Endothelial cell (in vitro differentiated cells): Measurements from ENCODE around the gene TYRO3. TPM values are rescaled to one million over a fixed set of nuclear protein-coding genes. Genes with fewer than 3 reads are reported as not detected.

Experiments used
- DNase-seq: peaks from one replicate; pipeline ENCODE4 v3.0.0; 2021; ENCODE audit warnings: low spot score
- H3K27ac Mint-ChIP-seq: one replicate; pipeline ENCODE4 v1.8.0; 2021; ENCODE audit warnings: mixed read lengths, inconsistent platforms; ENCODE audit not compliant: unreplicated experiment
- H3K27me3 Mint-ChIP-seq: one replicate; pipeline ENCODE4 v1.8.0; 2021; ENCODE audit warnings: mild to moderate bottlenecking, moderate library complexity, mixed read lengths, inconsistent platforms; ENCODE audit not compliant: unreplicated experiment
- H3K36me3 Mint-ChIP-seq: one replicate; pipeline ENCODE4 v1.8.0; 2021; ENCODE audit warnings: mild to moderate bottlenecking, low read depth, mixed read lengths, inconsistent platforms; ENCODE audit not compliant: unreplicated experiment
- H3K4me1 Mint-ChIP-seq: one replicate; pipeline ENCODE4 v1.8.0; 2021; ENCODE audit warnings: mild to moderate bottlenecking, mixed read lengths, inconsistent platforms; ENCODE audit not compliant: unreplicated experiment
- H3K4me3 Mint-ChIP-seq: one replicate; pipeline ENCODE4 v1.8.0; 2021; ENCODE audit warnings: mild to moderate bottlenecking, mixed read lengths, inconsistent platforms; ENCODE audit not compliant: unreplicated experiment
- H3K9me3 Mint-ChIP-seq: one replicate; pipeline ENCODE4 v1.8.0; 2021; ENCODE audit warnings: mixed read lengths, inconsistent platforms; ENCODE audit not compliant: unreplicated experiment
- CTCF ChIP-seq: fragments of 200-600 bp; sonication (generic); IDR thresholded peaks from one replicate; pipeline ENCODE4 v1.5.0; 2021; ENCODE audit warnings: antibody characterized with exemption; ENCODE audit not compliant: unreplicated experiment
- long read RNA-seq: library from polyadenylated mRNA; unstranded; transcript quantifications from one replicate; pipeline ENCODE4 v2.0.0, GENCODE V29; 2020; ENCODE audit not compliant: unreplicated experiment
- total RNA-seq: library from RNA; stranded (reverse); fragmentation: NEBNext Ultra II Directional; extraction: Animal tissue kit (Norgen Biotek cat#: 25700); gene quantifications from one replicate; pipeline ENCODE4 v1.2.1, GENCODE V29; 2021; ENCODE audit not compliant: unreplicated experiment

Gene TYRO3
- total RNA-seq, result 115 TPM
- long read RNA-seq, full-length matches to known transcripts, result 16 of 26 reads
- long read RNA-seq, partial matches to known transcripts, result 6 of 26 reads
- long read RNA-seq, other reads (novel, unspliced or antisense), result 4 of 26 reads

DNA sequence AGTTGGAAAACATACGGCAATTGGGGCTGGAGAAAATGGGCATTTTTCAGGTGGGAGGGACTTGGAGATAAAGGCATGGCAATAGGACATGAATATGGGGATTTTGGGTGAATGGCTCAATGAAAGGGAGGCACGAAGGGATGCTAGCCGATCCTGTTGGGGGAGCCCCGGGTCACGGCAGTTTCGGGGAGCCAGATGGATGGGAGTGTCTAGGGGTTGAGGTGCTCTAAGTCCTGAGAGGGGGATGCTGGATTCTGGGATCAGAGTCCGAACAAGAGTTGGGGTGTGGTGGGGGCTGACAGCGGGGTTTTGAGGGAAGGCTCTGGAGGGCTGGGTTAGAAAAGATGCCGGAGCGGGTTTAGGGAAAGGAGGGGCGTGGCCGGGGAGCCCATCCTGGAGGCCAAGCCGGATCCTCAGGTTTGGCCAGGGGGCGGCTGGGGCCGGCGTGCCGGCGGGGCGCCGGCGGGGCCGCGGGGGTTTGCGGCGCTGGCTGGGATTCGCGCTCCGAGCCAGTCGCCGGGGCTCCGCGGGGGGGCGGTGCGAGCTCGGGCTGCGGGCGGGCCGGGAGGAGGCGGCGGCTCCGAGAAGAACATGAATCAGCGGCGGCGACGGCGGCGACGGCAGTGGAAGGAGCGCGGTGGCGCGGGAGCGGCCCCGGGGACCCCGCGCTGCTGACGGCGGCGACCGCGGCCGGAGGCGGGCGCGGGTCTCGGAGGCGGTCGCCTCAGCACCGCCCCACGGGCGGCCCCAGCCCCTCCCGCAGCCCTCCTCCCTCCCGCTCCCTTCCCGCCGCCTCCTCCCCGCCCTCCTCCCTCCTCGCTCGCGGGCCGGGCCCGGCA lies at the start of gene TYRO3:
Gene TYRO3, plus strand, starts transcription at position 813 of the 839 bp plus-strand sequence. CDS start 46 bp downstream, outside the sequence.
- Mint-ChIP-seq H3K27me3 (peaks cover 16% of the 10 kb centered on the region), H3K27ac (peak within 1 kb of the TSS; percentile 85), H3K4me1 (peaks cover 67% of the 10 kb centered on the region), H3K36me3 (peaks cover 17% of the 10 kb centered on the region), H3K4me3 (peak within 1 kb of the TSS; percentile 97), H3K9me3 (no peaks in the 10 kb centered on the region)
- peak; percentile 53 for DNase-seq
- no peak for TF ChIP-seq CTCF

GRCh38 chr15:41510728-41511127 lies 48.3 kb upstream of the TYRO3 start:
- H3K4me1 Mint-ChIP-seq, result peaks cover 5% of the 10 kb centered on the region
- H3K27ac Mint-ChIP-seq, result no peak overlapping the region
- peaks cover 25% of the 10 kb centered on the region for H3K27me3 Mint-ChIP-seq
- H3K36me3 Mint-ChIP-seq, result peaks cover 6% of the 10 kb centered on the region
- H3K4me3 Mint-ChIP-seq, result peak overlapping the region; percentile 47
- TF ChIP-seq CTCF, result no peak
- no peaks in the 10 kb centered on the region for H3K9me3 Mint-ChIP-seq
- no peak for DNase-seq

GRCh38 chr15:41511331-41511898 lies 47.6 kb upstream of the TYRO3 start:
- Mint-ChIP-seq H3K4me1 (peaks cover 5% of the 10 kb centered on the region), H3K9me3 (no peaks in the 10 kb centered on the region), H3K27ac (no peak overlapping the region), H3K4me3 (no peak overlapping the region), H3K36me3 (peaks cover 10% of the 10 kb centered on the region), H3K27me3 (peaks cover 22% of the 10 kb centered on the region)
- DNase-seq, result no peak
- TF ChIP-seq CTCF, result no peak

DNA sequence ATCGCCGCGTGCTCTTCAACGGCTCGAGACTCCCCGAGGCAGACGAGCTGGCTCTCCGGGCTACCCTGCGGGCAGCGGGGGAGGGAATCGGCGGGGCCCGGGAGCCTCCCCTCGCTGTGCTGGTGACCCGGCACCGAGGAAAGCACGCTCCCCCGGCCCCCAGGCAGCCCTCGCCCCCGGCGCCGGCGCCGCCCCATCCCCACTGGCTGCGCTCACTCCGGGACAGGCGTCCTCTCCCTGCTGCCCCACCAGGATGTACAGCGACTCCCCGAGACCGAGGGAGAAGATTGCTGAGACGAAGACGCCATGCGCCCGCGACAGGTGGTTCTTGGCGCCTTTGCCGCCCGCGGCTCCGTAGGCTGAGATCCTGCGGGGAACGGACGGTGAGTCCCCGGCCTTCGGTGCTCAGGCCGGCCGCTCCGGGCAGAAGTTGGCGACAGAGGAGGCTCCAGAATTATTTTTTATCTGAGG lies 47.1 kb upstream of the TYRO3 start:
- peak; percentile 11 for DNase-seq
- Mint-ChIP-seq H3K27ac (no peak overlapping the region), H3K36me3 (peaks cover 14% of the 10 kb centered on the region), H3K4me1 (peaks cover 5% of the 10 kb centered on the region), H3K9me3 (no peaks in the 10 kb centered on the region), H3K4me3 (no peak overlapping the region), H3K27me3 (peaks cover 20% of the 10 kb centered on the region)
- TF ChIP-seq CTCF, result no peak
